Stimulated activated CD4-positive, alpha-beta T cell treated with anti-CD3 and anti-CD28 coated beads, Interleukin-1b, Interleukin-23, amount 100 ng/mL, for 24 hours (primary cell): ENCODE data around the gene FOXK1.
A peak's percentile ranks its signal among the peaks of the same experiment; 100 is the strongest.

Source experiments
- DNase-seq, 4 experiments: peaks; one replicate each; pipeline ENCODE4 v3.0.0-alpha.2; 2020; ENCODE audit warnings: low read depth in 4 of 4, low spot score in 1 of 4

FOXK1 gene

GRCh38 chr7:4742852-4743251 is 60.8 kb downstream of the FOXK1 start:
- DNase-seq: no peak

GRCh38 chr7:4744391-4745264 is 62.5 kb downstream of the FOXK1 start:
- peak in 3 of 4 experiments; percentile 33 to 53 (median 40) for DNase-seq

- no peak for DNase-seq
Measured at GRCh38 chr7:4745265-4745919, 63.3 kb downstream of the FOXK1 start.

GRCh38 chr7:4745971-4746919 is 64.2 kb downstream of the FOXK1 start:
- DNase-seq: no peak

- DNase-seq: no peak
Measured at GRCh38 chr7:4747013-4747412, 64.9 kb downstream of the FOXK1 start.

GRCh38 chr7:4747746-4748145 is 65.7 kb downstream of the FOXK1 start:
- no peak for DNase-seq

- DNase-seq: no peak
Measured at GRCh38 chr7:4748231-4748681, 66.2 kb downstream of the FOXK1 start.

- DNase-seq: no peak
Measured at GRCh38 chr7:4749363-4749762, 67.3 kb downstream of the FOXK1 start.

GRCh38 chr7:4749798-4750197 is 67.7 kb downstream of the FOXK1 start:
- DNase-seq: no peak

- no peak for DNase-seq
Measured at GRCh38 chr7:4751398-4751947, 69.4 kb downstream of the FOXK1 start.

GRCh38 chr7:4753598-4754432 is 71.7 kb downstream of the FOXK1 start:
- peak; percentile 69 to 80 (median 73) for DNase-seq

- no peak for DNase-seq
Measured at GRCh38 chr7:4754433-4755010, 72.4 kb downstream of the FOXK1 start.

- no peak for DNase-seq
Measured at GRCh38 chr7:4755045-4755444, 73.0 kb downstream of the FOXK1 start.

GRCh38 chr7:4758111-4758510 is 76.0 kb downstream of the FOXK1 start:
- DNase-seq: no peak

- DNase-seq: no peak
Measured at GRCh38 chr7:4758791-4759190, 76.7 kb downstream of the FOXK1 start.

- no peak for DNase-seq
Measured at GRCh38 chr7:4759211-4759610, 77.1 kb downstream of the FOXK1 start.

- no peak for DNase-seq
Measured at GRCh38 chr7:4760952-4761351, 78.9 kb downstream of the FOXK1 start.

- DNase-seq: no peak
Measured at GRCh38 chr7:4762121-4763055, 80.3 kb downstream of the FOXK1 start.
